ENCODE measurements around the gene SIAH2. TPM values are rescaled to one million over a fixed set of nuclear protein-coding genes. Genes with fewer than 3 reads are reported as not detected.

SIAH2 gene
- total and polyA plus RNA-seq, 2 of the 8 experiments (the other 6 are each of a cell fraction or from before 2014, with no cell fraction given): 23.9 to 34.2 TPM

DNA sequence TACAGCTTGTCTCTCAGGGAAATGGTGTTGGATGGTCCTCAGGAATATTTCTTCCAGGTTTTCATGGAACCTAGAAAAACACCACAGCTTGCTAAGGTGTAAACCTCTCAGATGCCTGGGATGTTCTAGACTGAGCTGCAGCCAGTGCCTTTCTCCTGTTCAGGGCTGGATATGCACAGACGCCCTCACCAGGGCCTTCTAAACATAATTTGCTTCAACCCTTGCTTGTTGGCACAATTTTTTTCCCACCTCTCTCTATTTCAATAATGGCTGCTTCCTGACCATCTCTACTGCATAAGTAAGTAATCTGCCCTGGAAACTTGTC lies 28.2 kb downstream of the SIAH2 start (continued):
- TF ChIP-seq NRF1 (IDR thresholded peaks at IDR 0.05; ENCODE audit: low read depth, low read length): no peak
